ENCODE results near the gene PPP6R2.

DNA sequence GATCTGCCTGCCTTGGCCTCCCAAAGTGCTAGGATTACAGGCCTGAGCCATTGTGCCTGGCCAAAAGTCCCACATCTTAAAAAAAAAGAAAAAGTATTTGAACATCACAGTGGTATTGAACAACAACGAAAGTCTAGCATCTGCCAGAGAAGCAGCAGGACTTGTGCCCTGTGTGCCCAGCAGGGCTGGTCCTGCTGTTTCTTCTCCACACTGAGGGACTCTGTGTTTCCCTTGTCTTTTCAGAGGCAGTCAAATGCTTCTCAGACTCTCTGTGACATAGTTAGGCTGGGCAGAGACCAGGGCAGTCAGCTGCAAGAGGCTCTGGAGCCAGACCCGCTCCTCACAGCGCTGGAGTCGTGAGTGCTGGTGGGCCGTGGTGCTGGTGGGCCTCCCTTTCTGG lies 75.5 kb downstream of the PPP6R2 start:
- TF ChIP-seq, protein P1, sequence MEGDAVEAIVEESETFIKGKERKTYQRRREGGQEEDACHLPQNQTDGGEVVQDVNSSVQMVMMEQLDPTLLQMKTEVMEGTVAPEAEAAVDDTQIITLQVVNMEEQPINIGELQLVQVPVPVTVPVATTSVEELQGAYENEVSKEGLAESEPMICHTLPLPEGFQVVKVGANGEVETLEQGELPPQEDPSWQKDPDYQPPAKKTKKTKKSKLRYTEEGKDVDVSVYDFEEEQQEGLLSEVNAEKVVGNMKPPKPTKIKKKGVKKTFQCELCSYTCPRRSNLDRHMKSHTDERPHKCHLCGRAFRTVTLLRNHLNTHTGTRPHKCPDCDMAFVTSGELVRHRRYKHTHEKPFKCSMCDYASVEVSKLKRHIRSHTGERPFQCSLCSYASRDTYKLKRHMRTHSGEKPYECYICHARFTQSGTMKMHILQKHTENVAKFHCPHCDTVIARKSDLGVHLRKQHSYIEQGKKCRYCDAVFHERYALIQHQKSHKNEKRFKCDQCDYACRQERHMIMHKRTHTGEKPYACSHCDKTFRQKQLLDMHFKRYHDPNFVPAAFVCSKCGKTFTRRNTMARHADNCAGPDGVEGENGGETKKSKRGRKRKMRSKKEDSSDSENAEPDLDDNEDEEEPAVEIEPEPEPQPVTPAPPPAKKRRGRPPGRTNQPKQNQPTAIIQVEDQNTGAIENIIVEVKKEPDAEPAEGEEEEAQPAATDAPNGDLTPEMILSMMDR (conservative IDR thresholded peaks at IDR 0.05 in 1 of 2, IDR thresholded peaks at IDR 0.05 in 1 of 2; ENCODE audit: extremely low read depth in 1 of 2, insufficient read depth in 1 of 2, low read depth in 1 of 2, low read length in 2 of 2) = no peak
- no peak for TF ChIP-seq EZH2 (IDR thresholded peaks at IDR 0.05; ENCODE audit: borderline replicate concordance, low read length)
